IMR-90 (cell line): ENCODE results near the gene JPT1. TPM values are rescaled to one million over a fixed set of nuclear protein-coding genes. Genes with fewer than 3 reads are reported as not detected.

Source experiments
- ATAC-seq: fragments of 200-7000 bp; cut with Tn5 transposase; 2 replicates; pipeline ENCODE4 v1.9.1; 2020; ENCODE audit warnings: low read depth, mild to moderate bottlenecking, moderate library complexity
- BruUV-seq: library from RNA; stranded (reverse); fragments of 400-500 nt; replicated peaks from 2 replicates; lab custom pipeline; 2021; lab: Mats Ljungman, UMichigan
- CTCF ChIA-PET: fragments of 300-600 bp; formaldehyde crosslinking; extraction: SDS; loops from one replicate; lab custom pipeline; 2021; ENCODE audit warnings: antibody characterized with exemption; lab: Yijun Ruan, JAX
- POLR2A ChIA-PET: fragments of 300-600 bp; sonication (Branson Sonifier 250); formaldehyde crosslinking; loops from one replicate; lab custom pipeline; 2022; ENCODE audit warnings: antibody characterized with exemption; ENCODE audit not compliant: unreplicated experiment; lab: Charles Lee
- DNase-seq: peaks from one replicate; pipeline ENCODE4 v3.0.0; 2013
- H2AFZ ChIP-seq: replicated peaks from 2 replicates; pipeline ENCODE3; 2013; ENCODE audit warnings: low read length, mild to moderate bottlenecking; ENCODE audit not compliant: poor library complexity
- H2AK5ac ChIP-seq: 2 replicates; pipeline ENCODE4 v1.6.1; 2013; ENCODE audit warnings: low read depth, low read length, inconsistent platforms
- H2AK9ac ChIP-seq: replicated peaks from 2 replicates; pipeline ENCODE3; 2013; ENCODE audit warnings: mild to moderate bottlenecking, low read depth, low read length, moderate library complexity; ENCODE audit not compliant: poor library complexity
- H2BK120ac ChIP-seq: 2 replicates; pipeline ENCODE4 v1.6.1; 2013; ENCODE audit warnings: low read depth, low read length, inconsistent platforms
- H2BK15ac ChIP-seq: 3 replicates; pipeline ENCODE4 v1.6.1; 2013; ENCODE audit warnings: low read depth, low read length, inconsistent platforms
- H2BK20ac ChIP-seq: 2 replicates; pipeline ENCODE4 v1.6.1; 2013; ENCODE audit warnings: low read depth, mild to moderate bottlenecking, inconsistent platforms, low read length, moderate library complexity
- H2BK5ac ChIP-seq: 2 replicates; pipeline ENCODE4 v1.6.1; 2013; ENCODE audit warnings: mild to moderate bottlenecking, low read depth, low read length, inconsistent platforms; ENCODE audit not compliant: poor library complexity, severe bottlenecking
- H3K14ac ChIP-seq: replicated peaks from 2 replicates; pipeline ENCODE4 v1.6.1; 2013; ENCODE audit warnings: low read depth, low read length, inconsistent platforms
- H3K18ac ChIP-seq: 2 replicates; pipeline ENCODE4 v1.6.1; 2013; ENCODE audit warnings: low read depth, low read length, control low read depth
- H3K23ac ChIP-seq: 2 replicates; pipeline ENCODE4 v1.6.1; 2013; ENCODE audit warnings: low read depth, low read length, inconsistent platforms
- H3K27ac ChIP-seq: 2 replicates; pipeline ENCODE4 v1.5.1; 2013; ENCODE audit warnings: mild to moderate bottlenecking, control low read depth, low read length; ENCODE audit not compliant: insufficient read depth
- H3K27me3 ChIP-seq: 2 replicates; pipeline ENCODE4 v1.6.1; 2013; ENCODE audit warnings: low read length; ENCODE audit not compliant: control insufficient read depth, insufficient read depth
- H3K36me3 ChIP-seq: 2 replicates; pipeline ENCODE4 v1.6.1; 2013; ENCODE audit warnings: low read length, mixed read lengths; ENCODE audit not compliant: control insufficient read depth, insufficient read depth
- H3K4ac ChIP-seq: 2 replicates; pipeline ENCODE4 v1.6.1; 2013; ENCODE audit warnings: low read depth, low read length, inconsistent platforms
- H3K4me1 ChIP-seq: 2 replicates; pipeline ENCODE4 v1.6.1; 2013; ENCODE audit warnings: low read length, mixed read lengths; ENCODE audit not compliant: control insufficient read depth, insufficient read depth
- H3K4me2 ChIP-seq: 2 replicates; pipeline ENCODE4 v1.6.1; 2013; ENCODE audit warnings: low read depth, mild to moderate bottlenecking, control low read depth, low read length, moderate library complexity
- H3K4me3 ChIP-seq: 2 replicates; pipeline ENCODE4 v1.5.1; 2013; ENCODE audit warnings: low read depth, mild to moderate bottlenecking, control low read depth, low read length, moderate library complexity; ENCODE audit not compliant: insufficient read depth
- H3K56ac ChIP-seq: 2 replicates; pipeline ENCODE4 v1.6.1; 2013; ENCODE audit warnings: low read length, inconsistent platforms; ENCODE audit not compliant: insufficient read depth; ENCODE audit errors: extremely low read depth
- H3K79me1 ChIP-seq, 2 experiments: 2 replicates each; pipeline ENCODE4 v1.6.1; 2013; ENCODE audit warnings: low read length in 2 of 2, inconsistent platforms in 1 of 2, low read depth in 1 of 2
- H3K9ac ChIP-seq: 2 replicates; pipeline ENCODE4 v1.6.1; 2013; ENCODE audit warnings: low read depth, low read length, control low read depth
- H3K9me1 ChIP-seq: 2 replicates; pipeline ENCODE4 v1.6.1; 2013; ENCODE audit warnings: low read length, inconsistent platforms; ENCODE audit not compliant: insufficient read depth
- H3K9me3 ChIP-seq: 2 replicates; pipeline ENCODE4 v1.6.1; 2013; ENCODE audit warnings: low read length; ENCODE audit not compliant: control insufficient read depth, insufficient read depth
- H4K20me1 ChIP-seq: 2 replicates; pipeline ENCODE4 v1.6.1; 2013; ENCODE audit warnings: low read length, inconsistent platforms; ENCODE audit not compliant: insufficient read depth
- H4K5ac ChIP-seq: 2 replicates; pipeline ENCODE4 v1.6.1; 2013; ENCODE audit warnings: mild to moderate bottlenecking, low read depth, low read length, control low read depth
- H4K8ac ChIP-seq, 2 experiments: 2 replicates each; pipeline ENCODE4 v1.6.1; 2013; ENCODE audit warnings: low read depth in 2 of 2, low read length in 2 of 2, control low read depth in 1 of 2, inconsistent platforms in 1 of 2
- H4K91ac ChIP-seq: 2 replicates; pipeline ENCODE4 v1.6.1; 2013; ENCODE audit warnings: low read depth, low read length, inconsistent platforms; ENCODE audit not compliant: insufficient read depth
- FOS ChIP-seq: fragments of 150-350 bp; IDR thresholded peaks from 2 replicates; pipeline ENCODE4 v1.6.1; 2016; ENCODE audit warnings: low read depth, low read length
- NFE2L2 ChIP-seq: fragments of 150-350 bp; IDR thresholded peaks from 2 replicates; pipeline ENCODE4 v1.6.1; 2016; ENCODE audit warnings: low read depth, mild to moderate bottlenecking, low read length
- POLR2A ChIP-seq: IDR thresholded peaks from 2 replicates; pipeline ENCODE4 v1.6.1; 2012; ENCODE audit warnings: mild to moderate bottlenecking, low read depth, low read length
- WGBS, 2 experiments: methylation state at CpG; one replicate each; pipeline versions ENCODE4 v1.1.5 to v1.1.7; 2013; ENCODE audit warnings: missing lambda C conversion rate in 2 of 2; ENCODE audit not compliant: insufficient read length in 1 of 2; ENCODE audit errors: extremely low coverage in 2 of 2; 5-methylcytosine and 5-hydroxymethylcytosine counted together
- dilution Hi-C: fragments of 300-500 bp; cut with HindIII; formaldehyde crosslinking; loops from one replicate; pipeline ENCODE4 v1.14.3; 2018; ENCODE audit warnings: low sequenced_read_pairs; ENCODE audit not compliant: unreplicated experiment
- in situ Hi-C: fragments of 300-500 bp; cut with MboI; formaldehyde crosslinking; loops from 3 replicates; pipeline ENCODE4 v1.14.3; 2019; ENCODE audit warnings: low sequenced_read_pairs, inconsistent platforms, mixed read lengths
- intact Hi-C: fragments of 100-400 bp; cut with micrococcal nuclease; formaldehyde crosslinking; loops from 2 replicates; pipeline ENCODE4 v1.10.0; 2022
- polyA plus RNA-seq, 3 experiments: library from polyadenylated mRNA; depleted of rRNA; stranded (reverse); fragments of >200 nt; gene quantifications; 2 replicates each; pipeline ENCODE4 v1.2.3, GENCODE V29; 2012; ENCODE audit warnings: low replicate concordance in 1 of 3
- total RNA-seq: library from RNA; depleted of rRNA; stranded (reverse); fragments of >200 nt; gene quantifications from 2 replicates; pipeline ENCODE4 v1.2.3, GENCODE V29; 2012

JPT1 gene
- total and polyA plus RNA-seq, 2 of the 4 experiments (the other 2 are of a cell fraction), result 118 to 272 TPM

GRCh38 chr17:75096082-75096625 is 58.2 kb downstream of the JPT1 start:
- peak overlapping the region; percentile 76 for H2BK20ac ChIP-seq
- H3K23ac ChIP-seq, result no peak overlapping the region
- no peak overlapping the region for H2AK9ac ChIP-seq
- peaks cover 0 to 19% of the 10 kb centered on the region in 2 experiments; a peak in 1 of 4 replicates for H3K79me1 ChIP-seq
- peak overlapping the region in 1 of 2 experiments; percentile 16; a peak in 1 of 4 replicates for H4K8ac ChIP-seq
- H3K4ac ChIP-seq, result peak overlapping the region; percentile 74; the same call in 1 of the 2 replicates
- no peak overlapping the region for H3K18ac ChIP-seq
- CTCF ChIA-PET, result interaction anchor here (1.0 kb wide), 2 partner anchors 18 to 37 kb away, joined by 3 read pairs; no protein-coding TSS in a partner anchor
- H2BK15ac ChIP-seq, result no peak overlapping the region
- ATAC-seq (peak; percentile 77), DNase-seq (peak; percentile 69)
- H3K9ac ChIP-seq, result no peak overlapping the region
- no peaks in the 10 kb centered on the region; the same call in none of the 2 replicates for H4K20me1 ChIP-seq
- POLR2A ChIA-PET, result no interaction called here
- WGBS, 2 experiments, result 0% methylated on average over 1 of the region's 14 CpGs; no CpG with 5 or more reads in 1 of the 2 experiments
- H3K9me1 ChIP-seq, result peaks cover 12% of the 10 kb centered on the region
- H4K91ac ChIP-seq, result peak overlapping the region; percentile 8; the same call in 1 of the 2 replicates
- peaks cover 17% of the 10 kb centered on the region for H3K4me1 ChIP-seq
- no peaks in the 10 kb centered on the region for H3K27me3 ChIP-seq
- peaks cover 9% of the 10 kb centered on the region for H3K36me3 ChIP-seq
- dilution Hi-C loops, result no loop called here
- in situ Hi-C loops, result no loop called here
- H3K4me3 ChIP-seq, result no peak overlapping the region
- peak overlapping the region; percentile 4; the same call in 1 of the 2 replicates for H3K4me2 ChIP-seq
- intact Hi-C loops, result no loop called here
- peak; percentile 67 for TF ChIP-seq NFE2L2
- TF ChIP-seq FOS, result peak; percentile 35; the same call in 1 of the 2 replicates
- no peak for TF ChIP-seq POLR2A
- peak overlapping the region; percentile 32 for H2AK5ac ChIP-seq
- no TSS peak for BruUV-seq
- H3K56ac ChIP-seq, result no peak overlapping the region
- H2BK5ac ChIP-seq, result no peak overlapping the region
- peak overlapping the region; percentile 59; the same call in 1 of the 2 replicates for H2BK120ac ChIP-seq
- H3K14ac ChIP-seq, result no peak overlapping the region
- H3K9me3 ChIP-seq, result no peaks in the 10 kb centered on the region
- peak overlapping the region; percentile 55 for H2AFZ ChIP-seq
- no peak overlapping the region for H3K27ac ChIP-seq
- H4K5ac ChIP-seq, result no peak overlapping the region
